Endothelial cell (in vitro differentiated cells): ENCODE measurements around the gene UGT1A5. TPM values are rescaled to one million over a fixed set of nuclear protein-coding genes. Genes with fewer than 3 reads are reported as not detected.

Experiments used
- DNase-seq: peaks from one replicate; pipeline ENCODE4 v3.0.0; 2021; ENCODE audit warnings: low spot score
- H3K27ac Mint-ChIP-seq: one replicate; pipeline ENCODE4 v1.8.0; 2021; ENCODE audit warnings: mixed read lengths, inconsistent platforms; ENCODE audit not compliant: unreplicated experiment
- H3K27me3 Mint-ChIP-seq: one replicate; pipeline ENCODE4 v1.8.0; 2021; ENCODE audit warnings: mild to moderate bottlenecking, moderate library complexity, mixed read lengths, inconsistent platforms; ENCODE audit not compliant: unreplicated experiment
- H3K36me3 Mint-ChIP-seq: one replicate; pipeline ENCODE4 v1.8.0; 2021; ENCODE audit warnings: mild to moderate bottlenecking, low read depth, mixed read lengths, inconsistent platforms; ENCODE audit not compliant: unreplicated experiment
- H3K4me1 Mint-ChIP-seq: one replicate; pipeline ENCODE4 v1.8.0; 2021; ENCODE audit warnings: mild to moderate bottlenecking, mixed read lengths, inconsistent platforms; ENCODE audit not compliant: unreplicated experiment
- H3K4me3 Mint-ChIP-seq: one replicate; pipeline ENCODE4 v1.8.0; 2021; ENCODE audit warnings: mild to moderate bottlenecking, mixed read lengths, inconsistent platforms; ENCODE audit not compliant: unreplicated experiment
- H3K9me3 Mint-ChIP-seq: one replicate; pipeline ENCODE4 v1.8.0; 2021; ENCODE audit warnings: mixed read lengths, inconsistent platforms; ENCODE audit not compliant: unreplicated experiment
- CTCF ChIP-seq: fragments of 200-600 bp; sonication (generic); IDR thresholded peaks from one replicate; pipeline ENCODE4 v1.5.0; 2021; ENCODE audit warnings: antibody characterized with exemption; ENCODE audit not compliant: unreplicated experiment
- long read RNA-seq: library from polyadenylated mRNA; unstranded; transcript quantifications from one replicate; pipeline ENCODE4 v2.0.0, GENCODE V29; 2020; ENCODE audit not compliant: unreplicated experiment
- total RNA-seq: library from RNA; stranded (reverse); fragmentation: NEBNext Ultra II Directional; extraction: Animal tissue kit (Norgen Biotek cat#: 25700); gene quantifications from one replicate; pipeline ENCODE4 v1.2.1, GENCODE V29; 2021; ENCODE audit not compliant: unreplicated experiment

UGT1A5 gene
- total RNA-seq = not detected
- long read RNA-seq = 0 reads

GRCh38 chr2:233712611-233713261, at the start of gene UGT1A5:
Gene UGT1A5 (plus strand): TSS chr2:233712907. CDS start chr2:233712992, 85 bp downstream.
- no peaks in the 10 kb centered on the region for H3K27me3 Mint-ChIP-seq
- H3K4me3 Mint-ChIP-seq = no peak within 1 kb of the TSS
- DNase-seq = no peak
- no peak within 1 kb of the TSS for H3K27ac Mint-ChIP-seq
- TF ChIP-seq CTCF = no peak
- H3K4me1 Mint-ChIP-seq = no peaks in the 10 kb centered on the region
- no peaks in the 10 kb centered on the region for H3K36me3 Mint-ChIP-seq
- no peaks in the 10 kb centered on the region for H3K9me3 Mint-ChIP-seq

- Mint-ChIP-seq H3K27me3 (no peaks in the 10 kb centered on the region), H3K4me3 (no peak overlapping the region), H3K27ac (no peak overlapping the region), H3K36me3 (no peaks in the 10 kb centered on the region), H3K4me1 (no peaks in the 10 kb centered on the region), H3K9me3 (no peaks in the 10 kb centered on the region)
- DNase-seq = no peak
- TF ChIP-seq CTCF = no peak
Observed at GRCh38 chr2:233663911-233664310, 48.8 kb upstream of the UGT1A5 start.

GRCh38 chr2:233668605-233669260, 44.0 kb upstream of the UGT1A5 start:
- DNase-seq = no peak
- no peaks in the 10 kb centered on the region for H3K36me3 Mint-ChIP-seq

DNA sequence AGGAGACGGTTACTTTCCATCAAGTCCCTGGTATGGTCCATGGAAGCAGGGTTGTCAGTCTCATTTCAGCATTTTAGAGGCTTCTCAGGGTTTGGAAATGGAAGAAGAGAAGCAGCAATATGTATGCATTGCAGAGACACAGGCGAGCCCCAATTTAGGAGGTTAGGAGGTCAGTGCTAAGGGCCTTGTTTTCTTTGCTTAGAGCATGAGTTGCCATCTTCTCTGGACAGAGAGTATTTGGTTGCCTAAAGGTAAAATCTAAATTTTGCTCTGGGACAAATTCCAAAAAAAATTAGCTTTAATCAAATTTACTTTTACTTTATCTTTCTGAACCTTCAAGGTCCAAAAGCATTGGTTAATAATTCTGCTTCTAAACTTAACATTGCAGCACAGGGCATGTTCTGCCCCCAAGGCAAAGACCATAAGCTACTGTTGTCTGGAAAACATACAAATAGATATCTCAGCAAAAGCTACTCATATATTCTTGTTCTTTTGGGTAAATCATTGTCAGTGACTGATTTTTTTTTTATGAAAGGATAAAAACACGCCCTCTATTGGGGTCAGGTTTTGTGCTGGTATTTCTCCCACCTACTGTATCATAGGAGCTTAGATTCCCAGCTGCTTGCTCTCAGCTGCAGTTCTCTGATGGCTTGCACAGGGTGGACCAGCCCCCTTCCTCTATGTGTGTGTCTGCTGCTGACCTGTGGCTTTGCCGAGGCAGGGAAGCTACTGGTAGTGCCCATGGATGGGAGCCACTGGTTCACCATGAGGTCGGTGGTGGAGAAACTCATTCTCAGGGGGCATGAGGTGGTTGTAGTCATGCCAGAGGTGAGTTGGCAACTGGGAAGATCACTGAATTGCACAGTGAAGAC, 41.2 kb upstream of the UGT1A5 start, which contains the start of gene UGT1A9:
Gene UGT1A9, plus strand, starts transcription at position 609 of the 872 bp plus-strand sequence. Its CDS starts 37 bp downstream, at position 646.
- Mint-ChIP-seq H3K9me3 (no peaks in the 10 kb centered on the region), H3K36me3 (no peaks in the 10 kb centered on the region), H3K4me3 (no peak within 1 kb of the TSS), H3K4me1 (no peaks in the 10 kb centered on the region), H3K27me3 (no peaks in the 10 kb centered on the region), H3K27ac (no peak within 1 kb of the TSS)
- no peak for TF ChIP-seq CTCF
- no peak for DNase-seq

More at GRCh38 chr2:233668605-233669260, 44.0 kb upstream of the UGT1A5 start:
- H3K4me1 Mint-ChIP-seq = no peaks in the 10 kb centered on the region
- H3K27me3 Mint-ChIP-seq = no peaks in the 10 kb centered on the region
- H3K27ac Mint-ChIP-seq = no peak overlapping the region
- H3K9me3 Mint-ChIP-seq = no peaks in the 10 kb centered on the region
- H3K4me3 Mint-ChIP-seq = no peak overlapping the region
- TF ChIP-seq CTCF = no peak
